Gastrocnemius medialis (tissue), 4 donors: Measurements from ENCODE around the gene FCRLB.

Experiments used
- CTCF ChIP-seq, 5 experiments: fragments of 450-650 bp in 3 of 5; fragments of 200-600 bp in 2 of 5; sonication (generic) in 2 of 5; IDR thresholded peaks in 4 of 5; conservative IDR thresholded peaks in 1 of 5; 1 replicate in 4 of 5; 2 replicates in 1 of 5; pipeline ENCODE4 v1.5.1; 2016 to 2019; ENCODE audit warnings: antibody characterized with exemption in 5 of 5, mild to moderate bottlenecking in 3 of 5, moderate library complexity in 3 of 5
- POLR2A ChIP-seq, 2 donors: fragments of 450-650 bp; IDR thresholded peaks; one replicate each; pipeline ENCODE4 v1.6.1; 2017; ENCODE audit warnings: antibody characterized with exemption in 2 of 2, mild to moderate bottlenecking in 2 of 2, moderate library complexity in 2 of 2

- TF ChIP-seq CTCF (IDR thresholded peaks at IDR 0.05 in 4 of 5, conservative IDR thresholded peaks at IDR 0.05 in 1 of 5) (no peak), POLR2A (IDR thresholded peaks at IDR 0.05) (no peak)
Observed at GRCh38 chr1:161733526-161733925, 12.2 kb downstream of the FCRLB start.
